ENCODE measurements around the gene HELZ. TPM values are rescaled to one million over a fixed set of nuclear protein-coding genes. Genes with fewer than 3 reads are reported as not detected.

HELZ gene
- polyA plus RNA-seq, 1 of the 3 experiments (the other 2 are of a cell fraction) = 4.3 TPM

GRCh38 chr17:67266496-67266895 lies 21.5 kb upstream of the HELZ start:
- H2AFZ ChIP-seq (ENCODE audit: low read depth) = no peak overlapping the region
- WGBS (ENCODE audit: low lambda C conversion rate) = 87% methylated on average over 7 of the region's 7 CpGs
- H4K20me1 ChIP-seq (ENCODE audit: insufficient read depth) = no peaks in the 10 kb centered on the region
- H3K4me3 ChIP-seq (ENCODE audit: low read depth in 2 of 2, low read length in 1 of 2) = no peak overlapping the region
- no peaks in the 10 kb centered on the region for H3K9me2 ChIP-seq
- no peaks in the 10 kb centered on the region for H3K36me3 ChIP-seq (replicated peaks in 1 of 2; ENCODE audit: control insufficient read depth in 1 of 2, insufficient read depth in 2 of 2, low read length in 1 of 2)
- ChIA-PET CTCF (interaction anchor here (0.8 to 1.0 kb wide), 2 partner anchors 16 to 41 kb away, joined by 3 read pairs; no protein-coding TSS in a partner anchor), POLR2A (no interaction called here)
- H3K27me3 ChIP-seq (ENCODE audit: insufficient read depth) = no peaks in the 10 kb centered on the region
- no peaks in the 10 kb centered on the region for H3K4me1 ChIP-seq (ENCODE audit: control insufficient read depth in 1 of 2, insufficient read depth in 2 of 2, low read depth in 1 of 2, low read length in 1 of 2)
- H3K9ac ChIP-seq = no peak overlapping the region
- no peak overlapping the region for H3K4me2 ChIP-seq
- H3K27ac ChIP-seq (ENCODE audit: low read depth in 2 of 2, low read length in 1 of 2) = no peak overlapping the region
- no peaks in the 10 kb centered on the region for H3K9me3 ChIP-seq
- no peaks in the 10 kb centered on the region for H3F3A ChIP-seq (replicated peaks; ENCODE audit: insufficient read depth)
- no peak for DNase-seq
- no peak for TF ChIP-seq RAD21 (IDR thresholded peaks at IDR 0.05; ENCODE audit: low read length)
- no peaks in the 10 kb centered on the region for H3K79me2 ChIP-seq (ENCODE audit: insufficient read depth)

DNA sequence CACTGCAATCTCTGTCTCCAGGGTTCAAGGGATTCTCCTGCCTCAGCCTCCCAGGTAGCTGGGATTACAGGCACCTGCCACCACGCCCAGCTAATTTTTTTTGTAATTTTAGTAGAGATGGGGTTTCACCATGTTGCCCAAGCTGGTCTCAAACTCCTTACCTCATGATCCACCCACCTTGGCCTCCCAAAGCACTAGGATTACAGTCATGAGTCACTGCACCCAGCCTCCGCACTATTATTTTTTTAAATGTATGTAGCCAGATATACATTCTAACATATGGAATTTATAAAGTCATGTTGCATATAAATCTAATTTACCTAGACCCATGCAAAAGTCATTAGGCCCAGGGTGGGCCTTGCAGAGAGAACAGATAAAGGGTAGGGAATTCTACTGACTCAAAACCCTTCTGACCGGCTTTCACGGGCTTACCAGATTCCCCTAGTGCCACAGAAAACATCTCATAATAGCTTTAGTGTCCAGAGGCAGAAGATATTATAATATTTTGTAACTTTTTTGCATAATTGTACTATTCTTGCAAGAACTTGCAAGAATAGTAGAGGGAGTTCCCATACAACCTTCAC lies 20.5 kb upstream of the HELZ start:
- H3K4me2 ChIP-seq = no peak overlapping the region
- H3K9me3 ChIP-seq = no peaks in the 10 kb centered on the region
- no peaks in the 10 kb centered on the region for H3K9me2 ChIP-seq
- ChIA-PET POLR2A (no interaction called here), CTCF (interaction anchor here (0.6 to 0.8 kb wide), 2 partner anchors 17 to 25 kb away, joined by 3 read pairs; no protein-coding TSS in a partner anchor)
- no peaks in the 10 kb centered on the region for H3K36me3 ChIP-seq (replicated peaks in 1 of 2; ENCODE audit: control insufficient read depth in 1 of 2, insufficient read depth in 2 of 2, low read length in 1 of 2)
- no peak overlapping the region for H2AFZ ChIP-seq (ENCODE audit: low read depth)
- WGBS (ENCODE audit: low lambda C conversion rate) = 69% methylated on average over 4 of the region's 4 CpGs
- H3K79me2 ChIP-seq (ENCODE audit: insufficient read depth) = no peaks in the 10 kb centered on the region
- no peak overlapping the region for H3K9ac ChIP-seq
- H3K27ac ChIP-seq (ENCODE audit: low read depth in 2 of 2, low read length in 1 of 2) = no peak overlapping the region
- TF ChIP-seq MAX (IDR thresholded peaks at IDR 0.05; ENCODE audit: low read depth) = no peak
- TF ChIP-seq USF2 (IDR thresholded peaks at IDR 0.05; ENCODE audit: borderline replicate concordance, low read depth, low read length) = no peak
- TF ChIP-seq CTCF (IDR thresholded peaks at IDR 0.05) = no peak
- no peak for TF ChIP-seq JUND (IDR thresholded peaks at IDR 0.05)
- TF ChIP-seq TCF12 (IDR thresholded peaks at IDR 0.05) = no peak
- TF ChIP-seq FOSL2 (IDR thresholded peaks at IDR 0.05; ENCODE audit: borderline replicate concordance, low read depth) = no peak
- TF ChIP-seq EZH2phosphoT487 (IDR thresholded peaks at IDR 0.05; ENCODE audit: borderline replicate concordance, low read depth) = no peak
- no peak for TF ChIP-seq FOXJ3 (CRISPR knock-in tag; IDR thresholded peaks at IDR 0.05)
- no peak for TF ChIP-seq EP300 (IDR thresholded peaks at IDR 0.05; ENCODE audit: borderline replicate concordance in 1 of 2, low read depth in 1 of 2, low read length in 1 of 2)
- TF ChIP-seq MEF2A (IDR thresholded peaks at IDR 0.05; ENCODE audit: borderline replicate concordance, low read depth) = no peak
- TF ChIP-seq RFX5 (IDR thresholded peaks at IDR 0.05; ENCODE audit: low read length) = no peak
- TF ChIP-seq RCOR1 (IDR thresholded peaks at IDR 0.05; ENCODE audit: low read length) = no peak
- TF ChIP-seq SMC3 (IDR thresholded peaks at IDR 0.05; ENCODE audit: low read depth, low read length) = no peak
- TF ChIP-seq PBX3 (IDR thresholded peaks at IDR 0.05) = no peak
- TF ChIP-seq TEAD4 (IDR thresholded peaks at IDR 0.05; ENCODE audit: borderline replicate concordance, insufficient read depth) = no peak
- TF ChIP-seq RXRA (IDR thresholded peaks at IDR 0.05; ENCODE audit: borderline replicate concordance, low read depth) = no peak
- TF ChIP-seq, protein P1, sequence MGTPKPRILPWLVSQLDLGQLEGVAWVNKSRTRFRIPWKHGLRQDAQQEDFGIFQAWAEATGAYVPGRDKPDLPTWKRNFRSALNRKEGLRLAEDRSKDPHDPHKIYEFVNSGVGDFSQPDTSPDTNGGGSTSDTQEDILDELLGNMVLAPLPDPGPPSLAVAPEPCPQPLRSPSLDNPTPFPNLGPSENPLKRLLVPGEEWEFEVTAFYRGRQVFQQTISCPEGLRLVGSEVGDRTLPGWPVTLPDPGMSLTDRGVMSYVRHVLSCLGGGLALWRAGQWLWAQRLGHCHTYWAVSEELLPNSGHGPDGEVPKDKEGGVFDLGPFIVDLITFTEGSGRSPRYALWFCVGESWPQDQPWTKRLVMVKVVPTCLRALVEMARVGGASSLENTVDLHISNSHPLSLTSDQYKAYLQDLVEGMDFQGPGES (IDR thresholded peaks at IDR 0.05; ENCODE audit: low read depth, low read length) = no peak
- TF ChIP-seq ELF1 (IDR thresholded peaks at IDR 0.05) = no peak
- no peak for TF ChIP-seq RAD21 (IDR thresholded peaks at IDR 0.05; ENCODE audit: low read length)
- peak; percentile 59 for DNase-seq
- no peaks in the 10 kb centered on the region for H3K4me1 ChIP-seq (ENCODE audit: control insufficient read depth in 1 of 2, insufficient read depth in 2 of 2, low read depth in 1 of 2, low read length in 1 of 2)
- no peaks in the 10 kb centered on the region for H4K20me1 ChIP-seq (ENCODE audit: insufficient read depth)
- no peaks in the 10 kb centered on the region for H3F3A ChIP-seq (replicated peaks; ENCODE audit: insufficient read depth)
- H3K4me3 ChIP-seq (ENCODE audit: low read depth in 2 of 2, low read length in 1 of 2) = no peak overlapping the region
- no peaks in the 10 kb centered on the region for H3K27me3 ChIP-seq (ENCODE audit: insufficient read depth)
